ENCODE data around the gene TOP1. TPM values are rescaled to one million over a fixed set of nuclear protein-coding genes. Genes with fewer than 3 reads are reported as not detected.

The TOP1 gene
- total and polyA plus RNA-seq, 2 of the 4 experiments (the other 2 are of a cell fraction): 14.0 to 21.5 TPM

GRCh38 chr20:41125530-41126457 lies 97.2 kb downstream of the TOP1 start:
- H2BK20ac ChIP-seq (ENCODE audit: low read depth, low read length): no peak overlapping the region
- peaks cover 48% of the 10 kb centered on the region for H3K36me3 ChIP-seq (ENCODE audit: control insufficient read depth, insufficient read depth, low read length)
- no peak for TF ChIP-seq MAZ (IDR thresholded peaks at IDR 0.05; ENCODE audit: borderline replicate concordance, low read depth, low read length)
- no peak for TF ChIP-seq CHD1 (IDR thresholded peaks at IDR 0.05; ENCODE audit: low read depth, low read length)
- no peak overlapping the region for H3K4ac ChIP-seq (ENCODE audit: low read depth, low read length)
- no peak overlapping the region for H2AFZ ChIP-seq (replicated peaks; ENCODE audit: low read length, poor library complexity)
- H3K79me1 ChIP-seq (ENCODE audit: low read depth in 1 of 2, low read length in 2 of 2): peaks cover 0 to 16% of the 10 kb centered on the region in 2 experiments; a peak in 2 of 4 replicates
- H3K4me1 ChIP-seq (ENCODE audit: control insufficient read depth, insufficient read depth, low read length): no peaks in the 10 kb centered on the region
- no peak overlapping the region for H2AK5ac ChIP-seq (ENCODE audit: low read depth, low read length)
- H2BK120ac ChIP-seq (ENCODE audit: low read depth, low read length): no peak overlapping the region
- H4K91ac ChIP-seq (ENCODE audit: insufficient read depth, low read depth, low read length): no peak overlapping the region
- no peak overlapping the region; the same call in 2 of the 3 replicates for H2BK15ac ChIP-seq (ENCODE audit: low read depth, low read length)
- no peak overlapping the region for H3K23ac ChIP-seq (ENCODE audit: low read depth, low read length)
- H3K27me3 ChIP-seq (ENCODE audit: control insufficient read depth, insufficient read depth, low read length): no peaks in the 10 kb centered on the region
- ChIA-PET POLR2A (ENCODE audit: unreplicated experiment) (no interaction called here), CTCF (no interaction called here)
- no TSS peak for BruUV-seq (replicated peaks)
- H4K5ac ChIP-seq (ENCODE audit: low read depth, low read length): no peak overlapping the region
- H2AK9ac ChIP-seq (replicated peaks; ENCODE audit: low read depth, low read length, poor library complexity): no peak overlapping the region
- H3K9me3 ChIP-seq (ENCODE audit: control insufficient read depth, insufficient read depth, low read length): no peaks in the 10 kb centered on the region
- no peak overlapping the region for H3K27ac ChIP-seq (ENCODE audit: insufficient read depth, low read length)
- H3K4me3 ChIP-seq (ENCODE audit: insufficient read depth, low read depth, low read length): no peak overlapping the region
- H3K9me1 ChIP-seq (ENCODE audit: insufficient read depth, low read length): peaks cover 7% of the 10 kb centered on the region; the same call in 1 of the 2 replicates
- H3K14ac ChIP-seq (replicated peaks; ENCODE audit: low read depth, low read length): no peak overlapping the region
- no peak overlapping the region for H4K8ac ChIP-seq (ENCODE audit: low read depth in 2 of 2, low read length in 2 of 2)
- no peak overlapping the region for H3K56ac ChIP-seq (ENCODE audit: extremely low read depth, insufficient read depth, low read length)
- no peak overlapping the region for H3K4me2 ChIP-seq (ENCODE audit: low read depth, low read length)
- H3K9ac ChIP-seq (ENCODE audit: low read depth, low read length): no peak overlapping the region
- in situ Hi-C loops (cut with MboI; ENCODE audit: low sequenced_read_pairs): no loop called here
- H3K18ac ChIP-seq (ENCODE audit: low read depth, low read length): no peak overlapping the region
- ATAC-seq (ENCODE audit: low read depth) (no peak), DNase-seq (no peak)
- intact Hi-C loops (cut with micrococcal nuclease): no loop called here
- dilution Hi-C loops (cut with HindIII; ENCODE audit: low sequenced_read_pairs, unreplicated experiment): no loop called here
- no peaks in the 10 kb centered on the region; the same call in 1 of the 2 replicates for H4K20me1 ChIP-seq (ENCODE audit: insufficient read depth, low read length)
- WGBS, 2 experiments (ENCODE audit: extremely low coverage in 2 of 2, insufficient read length in 1 of 2): no CpG with 5 or more reads among the region's 6 CpGs
- no peak overlapping the region for H2BK5ac ChIP-seq (ENCODE audit: low read depth, low read length, poor library complexity, severe bottlenecking)
